ENCODE measurements around the gene COL4A4. TPM values are rescaled to one million over a fixed set of nuclear protein-coding genes. Genes with fewer than 3 reads are reported as not detected.

COL4A4 gene
- total RNA-seq, 4 donors from 2014 or later = 0.40 to 2.3 (median 0.93) TPM

DNA sequence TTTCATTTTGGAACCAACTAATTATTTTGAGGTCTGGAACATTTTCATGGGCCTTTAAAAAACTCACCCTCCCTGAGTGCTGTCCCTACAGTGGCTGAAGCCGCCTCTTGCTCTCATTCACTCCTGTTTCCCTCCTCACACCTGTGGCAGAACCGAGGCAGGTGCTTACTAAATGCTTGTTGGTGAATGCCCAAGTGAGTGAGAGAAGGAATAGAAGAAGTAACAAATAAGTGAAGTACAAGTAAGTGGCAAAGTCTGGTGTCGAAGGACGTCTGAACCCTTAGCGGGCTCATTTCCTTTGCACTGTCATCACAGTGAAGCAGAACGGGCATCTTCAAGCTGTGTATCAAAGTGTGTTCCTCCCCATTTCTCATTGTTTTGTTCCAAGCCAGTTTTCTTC lies 192.9 kb downstream of the COL4A4 start:
- TF ChIP-seq, protein P1, sequence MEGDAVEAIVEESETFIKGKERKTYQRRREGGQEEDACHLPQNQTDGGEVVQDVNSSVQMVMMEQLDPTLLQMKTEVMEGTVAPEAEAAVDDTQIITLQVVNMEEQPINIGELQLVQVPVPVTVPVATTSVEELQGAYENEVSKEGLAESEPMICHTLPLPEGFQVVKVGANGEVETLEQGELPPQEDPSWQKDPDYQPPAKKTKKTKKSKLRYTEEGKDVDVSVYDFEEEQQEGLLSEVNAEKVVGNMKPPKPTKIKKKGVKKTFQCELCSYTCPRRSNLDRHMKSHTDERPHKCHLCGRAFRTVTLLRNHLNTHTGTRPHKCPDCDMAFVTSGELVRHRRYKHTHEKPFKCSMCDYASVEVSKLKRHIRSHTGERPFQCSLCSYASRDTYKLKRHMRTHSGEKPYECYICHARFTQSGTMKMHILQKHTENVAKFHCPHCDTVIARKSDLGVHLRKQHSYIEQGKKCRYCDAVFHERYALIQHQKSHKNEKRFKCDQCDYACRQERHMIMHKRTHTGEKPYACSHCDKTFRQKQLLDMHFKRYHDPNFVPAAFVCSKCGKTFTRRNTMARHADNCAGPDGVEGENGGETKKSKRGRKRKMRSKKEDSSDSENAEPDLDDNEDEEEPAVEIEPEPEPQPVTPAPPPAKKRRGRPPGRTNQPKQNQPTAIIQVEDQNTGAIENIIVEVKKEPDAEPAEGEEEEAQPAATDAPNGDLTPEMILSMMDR (IDR thresholded peaks at IDR 0.05) = no peak
- H3K36me3 ChIP-seq = no peaks in the 10 kb centered on the region
- no peaks in the 10 kb centered on the region for H3K27me3 ChIP-seq
- no peak for DNase-seq
- intact Hi-C loops (cut with DNase I) = no loop called here
- no peak overlapping the region for H3K4me3 ChIP-seq
- WGBS, 2 donors = 79 to 92% methylated on average over 6 of the region's 6 CpGs
- H3K4me1 ChIP-seq = no peaks in the 10 kb centered on the region
- H3K27ac ChIP-seq = no peak overlapping the region
- H3K9me3 ChIP-seq = no peaks in the 10 kb centered on the region

DNA sequence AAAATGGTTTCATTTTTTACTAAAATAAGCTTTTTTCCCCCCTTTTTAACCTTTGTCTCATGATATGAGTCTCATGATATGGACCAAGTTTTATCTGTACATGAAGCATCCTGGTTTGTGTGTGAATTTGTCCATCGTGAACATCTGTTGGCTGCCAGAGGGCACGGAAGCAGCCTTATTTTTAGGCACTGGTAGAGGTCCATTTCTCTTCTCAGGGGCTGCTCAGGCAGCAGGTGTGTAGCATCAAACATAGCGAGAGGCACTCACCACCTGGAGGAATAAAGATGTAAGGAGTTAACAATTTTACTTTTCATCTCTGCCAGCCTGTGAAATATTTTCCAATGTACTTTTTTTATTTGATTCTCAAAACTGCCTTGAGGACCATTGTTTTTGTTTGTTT lies 193.6 kb downstream of the COL4A4 start:
- Histone ChIP-seq H3K27me3 (no peaks in the 10 kb centered on the region), H3K36me3 (no peaks in the 10 kb centered on the region), H3K4me3 (no peak overlapping the region), H3K27ac (no peak overlapping the region), H3K4me1 (no peaks in the 10 kb centered on the region), H3K9me3 (no peaks in the 10 kb centered on the region)
- DNase-seq = no peak
- WGBS, 2 donors = 60 to 83% methylated on average over 3 of the region's 3 CpGs
- intact Hi-C loops (cut with DNase I) = no loop called here
- no peak for TF ChIP-seq POLR2A (IDR thresholded peaks at IDR 0.05)
- TF ChIP-seq, protein P1 (IDR thresholded peaks at IDR 0.05) = no peak

DNA sequence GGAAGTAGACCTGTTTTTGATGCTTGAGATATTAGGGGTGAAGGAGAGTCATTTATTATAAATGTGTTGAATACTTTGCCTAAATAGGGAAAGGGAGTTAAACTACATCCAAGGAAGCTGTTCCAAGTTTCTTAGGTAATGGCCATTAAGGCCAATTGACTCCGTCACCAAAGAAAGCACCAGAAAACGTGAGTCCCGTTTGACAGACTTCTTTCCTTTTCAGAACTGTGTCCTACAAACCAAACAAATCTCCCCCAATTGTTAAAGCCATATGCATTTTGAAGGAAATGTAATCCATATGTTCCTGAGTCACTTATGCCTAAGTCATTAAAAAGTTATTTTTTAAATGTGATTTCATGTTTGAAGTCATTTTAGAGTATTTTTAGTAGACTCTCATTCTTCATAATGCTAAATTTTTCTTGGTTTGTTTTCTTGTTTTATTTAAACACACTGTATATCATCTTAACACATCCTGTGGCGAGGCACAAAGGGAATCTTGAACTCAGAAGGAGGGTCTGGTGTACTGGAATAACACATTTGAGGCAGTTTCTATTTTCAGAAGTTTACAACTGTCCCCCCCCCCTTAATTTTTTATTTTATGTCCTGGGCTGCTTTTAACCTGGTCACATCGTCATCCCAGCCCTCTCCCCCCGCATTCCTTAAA lies 194.5 kb downstream of the COL4A4 start:
- H3K4me1 ChIP-seq = no peaks in the 10 kb centered on the region
- H3K9me3 ChIP-seq = no peaks in the 10 kb centered on the region
- DNase-seq = no peak
- H3K27me3 ChIP-seq = no peaks in the 10 kb centered on the region
- H3K36me3 ChIP-seq = no peaks in the 10 kb centered on the region
- H3K4me3 ChIP-seq = no peak overlapping the region
- 75 to 83% methylated on average over 6 of the region's 6 CpGs for WGBS, 2 donors
- intact Hi-C loops (cut with DNase I) = no loop called here
- TF ChIP-seq POLR2A (IDR thresholded peaks at IDR 0.05) = no peak
- TF ChIP-seq, protein P1 (IDR thresholded peaks at IDR 0.05) = no peak
- H3K27ac ChIP-seq = no peak overlapping the region

DNA sequence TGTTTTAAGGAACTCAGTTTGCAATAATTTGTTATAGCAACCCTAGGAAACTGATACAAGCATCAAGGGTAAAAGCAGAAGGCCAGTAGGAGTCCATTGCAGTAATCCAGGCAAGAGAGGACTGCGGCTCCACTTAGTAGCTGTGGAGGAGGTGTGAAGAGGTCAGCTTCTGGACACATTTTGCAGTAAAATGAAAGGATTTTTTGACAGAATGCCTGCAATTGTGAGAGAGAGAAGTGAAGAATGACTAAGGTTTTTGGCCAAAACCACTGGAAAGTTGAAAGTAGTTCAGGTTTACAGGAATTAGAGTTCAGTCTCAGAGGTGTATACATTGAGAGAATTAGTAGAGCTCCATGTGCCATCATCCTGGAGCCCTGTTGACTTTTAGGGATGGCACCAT lies 198.6 kb downstream of the COL4A4 start:
- no peaks in the 10 kb centered on the region for H3K36me3 ChIP-seq
- 100% methylated on average over 1 of the region's 1 CpG for WGBS, 2 donors
- TF ChIP-seq POLR2A (IDR thresholded peaks at IDR 0.05) = no peak
- TF ChIP-seq, protein P1 (IDR thresholded peaks at IDR 0.05) = no peak
- H3K27ac ChIP-seq = no peak overlapping the region
- DNase-seq = no peak
- no peaks in the 10 kb centered on the region for H3K4me1 ChIP-seq
- H3K9me3 ChIP-seq = no peaks in the 10 kb centered on the region
- intact Hi-C loops (cut with DNase I) = no loop called here
- no peaks in the 10 kb centered on the region for H3K27me3 ChIP-seq
- no peak overlapping the region for H3K4me3 ChIP-seq

DNA sequence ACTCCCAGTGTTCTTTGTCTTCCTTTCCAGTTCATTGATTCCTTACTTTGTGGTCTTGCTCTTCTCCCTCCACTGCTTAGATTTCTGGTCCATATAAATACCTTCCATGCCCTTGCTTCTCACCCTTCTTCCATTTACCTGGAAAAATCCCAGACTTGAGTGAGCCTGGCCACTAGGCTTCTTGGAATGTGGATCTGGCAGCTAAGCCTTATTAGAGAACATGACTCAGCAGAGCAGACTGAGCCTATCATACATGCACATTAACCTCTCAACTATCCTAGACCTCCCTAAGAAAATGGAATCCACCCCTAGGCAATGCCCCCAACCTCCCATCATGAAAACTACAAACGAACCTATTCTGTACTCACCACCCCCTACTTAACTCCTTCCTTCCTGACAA lies 200.5 kb downstream of the COL4A4 start:
- Histone ChIP-seq H3K27me3 (no peaks in the 10 kb centered on the region), H3K4me1 (no peaks in the 10 kb centered on the region), H3K4me3 (no peak overlapping the region), H3K9me3 (no peaks in the 10 kb centered on the region), H3K27ac (no peak overlapping the region), H3K36me3 (no peaks in the 10 kb centered on the region)
- DNase-seq = no peak
- intact Hi-C loops (cut with DNase I) = no loop called here
- 18 to 26% methylated on average over 1 of the region's 1 CpG for WGBS, 2 donors
- TF ChIP-seq POLR2A (IDR thresholded peaks at IDR 0.05) = no peak
- TF ChIP-seq, protein P1 (IDR thresholded peaks at IDR 0.05) = no peak

All from esophagus squamous epithelium (tissue), 5 donors.